HUES6 (cell line): Measurements from ENCODE around the gene RNF123.

Experiments
- H3K27ac ChIP-seq: 2 replicates; pipeline ENCODE4 v1.7.0; 2013; ENCODE audit warnings: low read depth, mild to moderate bottlenecking, low read length, inconsistent platforms
- H3K27me3 ChIP-seq: 2 replicates; pipeline ENCODE4 v1.6.1; 2013; ENCODE audit warnings: low read length; ENCODE audit not compliant: control insufficient read depth, insufficient read depth
- H3K36me3 ChIP-seq: 2 replicates; pipeline ENCODE4 v1.6.1; 2013; ENCODE audit warnings: low read length; ENCODE audit not compliant: control insufficient read depth, insufficient read depth
- H3K4me1 ChIP-seq: 2 replicates; pipeline ENCODE4 v1.6.1; 2013; ENCODE audit warnings: low read length; ENCODE audit not compliant: control insufficient read depth, insufficient read depth
- H3K4me3 ChIP-seq: 2 replicates; pipeline ENCODE4 v1.5.1; 2013; ENCODE audit warnings: low read depth, low read length
- H3K9ac ChIP-seq: one replicate; pipeline ENCODE4 v1.6.1; 2013; ENCODE audit warnings: mild to moderate bottlenecking, low read length
- H3K9me3 ChIP-seq: 2 replicates; pipeline ENCODE4 v1.6.1; 2013; ENCODE audit warnings: low read depth, low read length; ENCODE audit not compliant: control insufficient read depth, insufficient read depth

The RNF123 gene

GRCh38 chr3:49659756-49660155 lies 29.6 kb upstream of the RNF123 start:
- Histone ChIP-seq H3K4me1 (no peaks in the 10 kb centered on the region), H3K4me3 (no peak overlapping the region), H3K9me3 (no peaks in the 10 kb centered on the region), H3K9ac (no peak overlapping the region), H3K27me3 (no peaks in the 10 kb centered on the region), H3K36me3 (no peaks in the 10 kb centered on the region), H3K27ac (no peak overlapping the region)

- Histone ChIP-seq H3K9ac (no peak overlapping the region), H3K4me1 (no peaks in the 10 kb centered on the region), H3K27me3 (no peaks in the 10 kb centered on the region), H3K27ac (no peak overlapping the region), H3K4me3 (no peak overlapping the region), H3K9me3 (no peaks in the 10 kb centered on the region), H3K36me3 (no peaks in the 10 kb centered on the region)
Measured at GRCh38 chr3:49661281-49661680, 28.1 kb upstream of the RNF123 start.

GRCh38 chr3:49662021-49662420 lies 27.3 kb upstream of the RNF123 start:
- H3K9ac ChIP-seq: no peak overlapping the region
- H3K4me1 ChIP-seq: peaks cover 3% of the 10 kb centered on the region
- no peaks in the 10 kb centered on the region for H3K36me3 ChIP-seq
- no peaks in the 10 kb centered on the region for H3K27me3 ChIP-seq
- H3K9me3 ChIP-seq: no peaks in the 10 kb centered on the region
- H3K4me3 ChIP-seq: no peak overlapping the region
- H3K27ac ChIP-seq: no peak overlapping the region

GRCh38 chr3:49662720-49663413 lies 26.5 kb upstream of the RNF123 start:
- Histone ChIP-seq H3K4me1 (peaks cover 3% of the 10 kb centered on the region), H3K9me3 (no peaks in the 10 kb centered on the region), H3K36me3 (no peaks in the 10 kb centered on the region), H3K27ac (no peak overlapping the region), H3K27me3 (no peaks in the 10 kb centered on the region), H3K4me3 (no peak overlapping the region), H3K9ac (no peak overlapping the region)

GRCh38 chr3:49663831-49664230 lies 25.5 kb upstream of the RNF123 start:
- H3K36me3 ChIP-seq: no peaks in the 10 kb centered on the region
- H3K4me3 ChIP-seq: no peak overlapping the region
- H3K27ac ChIP-seq: no peak overlapping the region
- H3K4me1 ChIP-seq: peaks cover 6% of the 10 kb centered on the region
- H3K27me3 ChIP-seq: no peaks in the 10 kb centered on the region
- no peak overlapping the region for H3K9ac ChIP-seq
- H3K9me3 ChIP-seq: no peaks in the 10 kb centered on the region

- Histone ChIP-seq H3K9me3 (no peaks in the 10 kb centered on the region), H3K4me3 (no peak overlapping the region), H3K36me3 (no peaks in the 10 kb centered on the region), H3K4me1 (peaks cover 6% of the 10 kb centered on the region), H3K27me3 (no peaks in the 10 kb centered on the region), H3K9ac (no peak overlapping the region), H3K27ac (no peak overlapping the region)
Measured at GRCh38 chr3:49664300-49664699, 25.1 kb upstream of the RNF123 start.

GRCh38 chr3:49665822-49666519 lies 23.4 kb upstream of the RNF123 start:
- no peaks in the 10 kb centered on the region for H3K27me3 ChIP-seq
- peaks cover 6% of the 10 kb centered on the region for H3K4me1 ChIP-seq
- no peaks in the 10 kb centered on the region for H3K9me3 ChIP-seq
- no peak overlapping the region for H3K4me3 ChIP-seq
- H3K36me3 ChIP-seq: no peaks in the 10 kb centered on the region
- no peak overlapping the region for H3K27ac ChIP-seq
- no peak overlapping the region for H3K9ac ChIP-seq

- Histone ChIP-seq H3K4me1 (peaks cover 10% of the 10 kb centered on the region), H3K9me3 (no peaks in the 10 kb centered on the region), H3K36me3 (no peaks in the 10 kb centered on the region), H3K9ac (no peak overlapping the region), H3K4me3 (no peak overlapping the region), H3K27ac (no peak overlapping the region), H3K27me3 (no peaks in the 10 kb centered on the region)
Measured at GRCh38 chr3:49666592-49666991, 22.8 kb upstream of the RNF123 start.

- Histone ChIP-seq H3K27ac (no peak overlapping the region), H3K4me3 (no peak overlapping the region), H3K4me1 (peaks cover 10% of the 10 kb centered on the region), H3K9me3 (no peaks in the 10 kb centered on the region), H3K27me3 (no peaks in the 10 kb centered on the region), H3K9ac (no peak overlapping the region), H3K36me3 (no peaks in the 10 kb centered on the region)
Measured at GRCh38 chr3:49667701-49668413, 21.5 kb upstream of the RNF123 start.

GRCh38 chr3:49668414-49668797 lies 21.0 kb upstream of the RNF123 start:
- no peaks in the 10 kb centered on the region for H3K36me3 ChIP-seq
- no peaks in the 10 kb centered on the region for H3K27me3 ChIP-seq
- H3K27ac ChIP-seq: no peak overlapping the region
- no peaks in the 10 kb centered on the region for H3K9me3 ChIP-seq
- no peak overlapping the region for H3K4me3 ChIP-seq
- no peak overlapping the region for H3K9ac ChIP-seq
- H3K4me1 ChIP-seq: peaks cover 14% of the 10 kb centered on the region

GRCh38 chr3:49668861-49669260 lies 20.5 kb upstream of the RNF123 start:
- Histone ChIP-seq H3K36me3 (no peaks in the 10 kb centered on the region), H3K9me3 (no peaks in the 10 kb centered on the region), H3K27ac (no peak overlapping the region), H3K4me1 (peaks cover 15% of the 10 kb centered on the region), H3K9ac (no peak overlapping the region), H3K27me3 (no peaks in the 10 kb centered on the region), H3K4me3 (no peak overlapping the region)
